ENCODE data around the gene CD99.

The CD99 gene

DNA sequence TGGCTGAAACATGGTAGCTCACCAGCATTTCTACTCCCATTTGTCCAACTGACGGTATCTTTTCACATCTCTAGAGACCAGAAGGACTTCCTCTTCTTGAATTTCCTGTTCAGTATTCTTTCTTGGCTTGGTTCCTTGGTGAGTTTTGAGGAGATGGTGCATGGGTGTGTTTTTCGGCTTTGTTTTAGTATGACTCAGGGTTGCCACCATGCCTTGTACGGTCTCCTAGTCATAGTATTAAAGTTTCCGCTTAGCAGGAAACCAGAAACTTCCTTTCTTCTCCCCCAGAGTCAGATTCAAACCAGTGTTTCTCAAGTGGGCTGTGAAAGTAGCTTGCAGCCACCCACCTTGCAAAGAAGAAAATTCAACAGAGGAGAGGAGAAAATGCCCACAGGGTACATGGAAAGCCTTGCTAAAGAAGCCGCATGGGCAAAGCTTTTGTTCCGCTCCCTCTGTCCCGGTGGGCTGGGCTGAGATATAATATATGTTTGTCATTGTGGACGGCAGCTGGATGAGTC is 5.7 kb downstream of the CD99 start (continued):
- TF ChIP-seq, protein P1, sequence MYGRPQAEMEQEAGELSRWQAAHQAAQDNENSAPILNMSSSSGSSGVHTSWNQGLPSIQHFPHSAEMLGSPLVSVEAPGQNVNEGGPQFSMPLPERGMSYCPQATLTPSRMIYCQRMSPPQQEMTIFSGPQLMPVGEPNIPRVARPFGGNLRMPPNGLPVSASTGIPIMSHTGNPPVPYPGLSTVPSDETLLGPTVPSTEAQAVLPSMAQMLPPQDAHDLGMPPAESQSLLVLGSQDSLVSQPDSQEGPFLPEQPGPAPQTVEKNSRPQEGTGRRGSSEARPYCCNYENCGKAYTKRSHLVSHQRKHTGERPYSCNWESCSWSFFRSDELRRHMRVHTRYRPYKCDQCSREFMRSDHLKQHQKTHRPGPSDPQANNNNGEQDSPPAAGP (tag by site-specific recombination; IDR thresholded peaks at IDR 0.05): no peak
- TF ChIP-seq ZNF580 (tag by site-specific recombination; IDR thresholded peaks at IDR 0.05): no peak
- TF ChIP-seq ZNF621 (tag by site-specific recombination; IDR thresholded peaks at IDR 0.05): no peak
- no peak for TF ChIP-seq ZSCAN4 (tag by site-specific recombination; IDR thresholded peaks at IDR 0.05)

DNA sequence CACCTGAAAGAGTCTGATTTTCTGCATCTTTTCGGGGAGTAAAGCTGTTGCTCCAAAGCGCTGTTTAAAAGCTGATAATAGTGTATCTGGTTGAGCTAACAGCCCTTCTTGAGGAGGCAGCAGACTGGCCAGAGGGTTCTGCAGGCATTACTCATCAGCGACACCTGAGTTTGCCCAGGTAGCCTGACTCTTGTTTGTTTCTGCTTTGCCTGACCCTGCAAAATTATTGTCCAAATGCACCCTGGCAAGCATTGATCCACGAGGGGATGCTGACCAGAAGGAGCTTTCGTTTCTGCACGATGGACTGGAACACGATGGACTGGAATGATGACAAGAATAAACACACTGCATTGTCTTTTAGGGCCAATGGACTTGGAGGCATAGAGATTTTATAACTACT is 6.2 kb downstream of the CD99 start:
- POLR2A ChIA-PET: no interaction called here
- TF ChIP-seq ZNF24 (tag by site-specific recombination; IDR thresholded peaks at IDR 0.05): no peak
- TF ChIP-seq ZNF416 (tag by site-specific recombination; IDR thresholded peaks at IDR 0.05): no peak
- TF ChIP-seq, protein P2, sequence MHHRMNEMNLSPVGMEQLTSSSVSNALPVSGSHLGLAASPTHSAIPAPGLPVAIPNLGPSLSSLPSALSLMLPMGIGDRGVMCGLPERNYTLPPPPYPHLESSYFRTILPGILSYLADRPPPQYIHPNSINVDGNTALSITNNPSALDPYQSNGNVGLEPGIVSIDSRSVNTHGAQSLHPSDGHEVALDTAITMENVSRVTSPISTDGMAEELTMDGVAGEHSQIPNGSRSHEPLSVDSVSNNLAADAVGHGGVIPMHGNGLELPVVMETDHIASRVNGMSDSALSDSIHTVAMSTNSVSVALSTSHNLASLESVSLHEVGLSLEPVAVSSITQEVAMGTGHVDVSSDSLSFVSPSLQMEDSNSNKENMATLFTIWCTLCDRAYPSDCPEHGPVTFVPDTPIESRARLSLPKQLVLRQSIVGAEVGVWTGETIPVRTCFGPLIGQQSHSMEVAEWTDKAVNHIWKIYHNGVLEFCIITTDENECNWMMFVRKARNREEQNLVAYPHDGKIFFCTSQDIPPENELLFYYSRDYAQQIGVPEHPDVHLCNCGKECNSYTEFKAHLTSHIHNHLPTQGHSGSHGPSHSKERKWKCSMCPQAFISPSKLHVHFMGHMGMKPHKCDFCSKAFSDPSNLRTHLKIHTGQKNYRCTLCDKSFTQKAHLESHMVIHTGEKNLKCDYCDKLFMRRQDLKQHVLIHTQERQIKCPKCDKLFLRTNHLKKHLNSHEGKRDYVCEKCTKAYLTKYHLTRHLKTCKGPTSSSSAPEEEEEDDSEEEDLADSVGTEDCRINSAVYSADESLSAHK (tag by site-specific recombination; IDR thresholded peaks at IDR 0.05): no peak
- no peak for TF ChIP-seq ZNF626 (tag by site-specific recombination; IDR thresholded peaks at IDR 0.05)
- TF ChIP-seq ZBTB17 (tag by site-specific recombination; IDR thresholded peaks at IDR 0.05): no peak
- TF ChIP-seq ZSCAN5A (tag by site-specific recombination; IDR thresholded peaks at IDR 0.05): no peak
- TF ChIP-seq ZNF837 (tag by site-specific recombination; IDR thresholded peaks at IDR 0.05): no peak
- no peak for TF ChIP-seq ZBTB21 (tag by site-specific recombination; IDR thresholded peaks at IDR 0.05)
- no peak for TF ChIP-seq PBX3 (CRISPR knock-in tag; IDR thresholded peaks at IDR 0.05)
- TF ChIP-seq KLF10 (tag by site-specific recombination; IDR thresholded peaks at IDR 0.05): no peak
- TF ChIP-seq BCL11A (tag by site-specific recombination; IDR thresholded peaks at IDR 0.05; ENCODE audit: low read depth): no peak
- TF ChIP-seq ZNF48 (tag by site-specific recombination; IDR thresholded peaks at IDR 0.05): no peak
- no peak for TF ChIP-seq MYNN (tag by site-specific recombination; IDR thresholded peaks at IDR 0.05; ENCODE audit: borderline replicate concordance)
- TF ChIP-seq, protein P3, sequence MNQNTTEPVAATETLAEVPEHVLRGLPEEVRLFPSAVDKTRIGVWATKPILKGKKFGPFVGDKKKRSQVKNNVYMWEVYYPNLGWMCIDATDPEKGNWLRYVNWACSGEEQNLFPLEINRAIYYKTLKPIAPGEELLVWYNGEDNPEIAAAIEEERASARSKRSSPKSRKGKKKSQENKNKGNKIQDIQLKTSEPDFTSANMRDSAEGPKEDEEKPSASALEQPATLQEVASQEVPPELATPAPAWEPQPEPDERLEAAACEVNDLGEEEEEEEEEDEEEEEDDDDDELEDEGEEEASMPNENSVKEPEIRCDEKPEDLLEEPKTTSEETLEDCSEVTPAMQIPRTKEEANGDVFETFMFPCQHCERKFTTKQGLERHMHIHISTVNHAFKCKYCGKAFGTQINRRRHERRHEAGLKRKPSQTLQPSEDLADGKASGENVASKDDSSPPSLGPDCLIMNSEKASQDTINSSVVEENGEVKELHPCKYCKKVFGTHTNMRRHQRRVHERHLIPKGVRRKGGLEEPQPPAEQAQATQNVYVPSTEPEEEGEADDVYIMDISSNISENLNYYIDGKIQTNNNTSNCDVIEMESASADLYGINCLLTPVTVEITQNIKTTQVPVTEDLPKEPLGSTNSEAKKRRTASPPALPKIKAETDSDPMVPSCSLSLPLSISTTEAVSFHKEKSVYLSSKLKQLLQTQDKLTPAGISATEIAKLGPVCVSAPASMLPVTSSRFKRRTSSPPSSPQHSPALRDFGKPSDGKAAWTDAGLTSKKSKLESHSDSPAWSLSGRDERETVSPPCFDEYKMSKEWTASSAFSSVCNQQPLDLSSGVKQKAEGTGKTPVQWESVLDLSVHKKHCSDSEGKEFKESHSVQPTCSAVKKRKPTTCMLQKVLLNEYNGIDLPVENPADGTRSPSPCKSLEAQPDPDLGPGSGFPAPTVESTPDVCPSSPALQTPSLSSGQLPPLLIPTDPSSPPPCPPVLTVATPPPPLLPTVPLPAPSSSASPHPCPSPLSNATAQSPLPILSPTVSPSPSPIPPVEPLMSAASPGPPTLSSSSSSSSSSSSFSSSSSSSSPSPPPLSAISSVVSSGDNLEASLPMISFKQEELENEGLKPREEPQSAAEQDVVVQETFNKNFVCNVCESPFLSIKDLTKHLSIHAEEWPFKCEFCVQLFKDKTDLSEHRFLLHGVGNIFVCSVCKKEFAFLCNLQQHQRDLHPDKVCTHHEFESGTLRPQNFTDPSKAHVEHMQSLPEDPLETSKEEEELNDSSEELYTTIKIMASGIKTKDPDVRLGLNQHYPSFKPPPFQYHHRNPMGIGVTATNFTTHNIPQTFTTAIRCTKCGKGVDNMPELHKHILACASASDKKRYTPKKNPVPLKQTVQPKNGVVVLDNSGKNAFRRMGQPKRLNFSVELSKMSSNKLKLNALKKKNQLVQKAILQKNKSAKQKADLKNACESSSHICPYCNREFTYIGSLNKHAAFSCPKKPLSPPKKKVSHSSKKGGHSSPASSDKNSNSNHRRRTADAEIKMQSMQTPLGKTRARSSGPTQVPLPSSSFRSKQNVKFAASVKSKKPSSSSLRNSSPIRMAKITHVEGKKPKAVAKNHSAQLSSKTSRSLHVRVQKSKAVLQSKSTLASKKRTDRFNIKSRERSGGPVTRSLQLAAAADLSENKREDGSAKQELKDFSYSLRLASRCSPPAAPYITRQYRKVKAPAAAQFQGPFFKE (tag by site-specific recombination; IDR thresholded peaks at IDR 0.05; ENCODE audit: borderline replicate concordance): no peak
- no peak for TF ChIP-seq ZNF76 (tag by site-specific recombination; IDR thresholded peaks at IDR 0.05; ENCODE audit: borderline replicate concordance, low read depth)

More for the DNA sequence above, 6.2 kb downstream of the CD99 start:
- Histone ChIP-seq H3K4me1 (ENCODE audit: control insufficient read depth, insufficient read depth, low read length) (no peaks in the 10 kb centered on the region; the same call in 1 of the 2 replicates), H3K27ac (ENCODE audit: extremely low read depth, low read depth, low read length) (no peak overlapping the region), H3K9me3 (ENCODE audit: control insufficient read depth, insufficient read depth, low read depth, low read length) (no peaks in the 10 kb centered on the region), H3K4me3 (ENCODE audit: low read depth, low read length) (no peak overlapping the region), H3K36me3 (ENCODE audit: control insufficient read depth in 2 of 2, insufficient read depth in 1 of 2, low read length in 2 of 2) (peaks cover 8 to 13% of the 10 kb centered on the region in 2 experiments; a peak in 2 of 3 replicates)
- CTCF ChIA-PET: no interaction called here
